Kidney (tissue), 14 donors: ENCODE data around the gene KCNMB2. TPM values are rescaled to one million over a fixed set of nuclear protein-coding genes. Genes with fewer than 3 reads are reported as not detected.

Experiments
- DNase-seq, 5 donors: peaks; one replicate each; pipeline ENCODE4 v3.0.0-alpha.2; 2013 to 2020
- FAIRE-seq: peaks from 2 replicates; lab custom pipeline; 2012; peaks lifted over from hg19 to GRCh38; lab: Jason Lieb, UNC
- H3K27ac ChIP-seq, 2 donors: one replicate each; pipeline ENCODE4 v1.7.0; 2013; ENCODE audit warnings: low read depth in 2 of 2, low read length in 2 of 2, inconsistent platforms in 1 of 2
- H3K27me3 ChIP-seq: one replicate; pipeline ENCODE4 v1.7.1; 2013; ENCODE audit warnings: low read length, inconsistent platforms; ENCODE audit not compliant: control insufficient read depth, insufficient read depth
- H3K36me3 ChIP-seq, 3 donors: one replicate each; pipeline versions ENCODE4 v1.7.0 to v1.7.1; 2013; ENCODE audit warnings: low read length in 3 of 3, control low read depth in 1 of 3, inconsistent platforms in 1 of 3; ENCODE audit not compliant: insufficient read depth in 3 of 3, control insufficient read depth in 2 of 3
- H3K4me1 ChIP-seq, 3 donors: one replicate each; pipeline versions ENCODE4 v1.7.0 to v1.7.1; 2013; ENCODE audit warnings: low read length in 3 of 3, inconsistent platforms in 1 of 3, low read depth in 1 of 3; ENCODE audit not compliant: control insufficient read depth in 2 of 3, insufficient read depth in 2 of 3
- H3K4me3 ChIP-seq, 3 donors: one replicate each; pipeline versions ENCODE4 v1.7.0 to v1.8.1; 2013; ENCODE audit warnings: low read length in 3 of 3, control low read depth in 1 of 3, inconsistent platforms in 1 of 3
- H3K9ac ChIP-seq, 3 donors: one replicate each; pipeline versions ENCODE4 v1.7.0 to v1.7.1; 2013; ENCODE audit warnings: low read length in 3 of 3, control low read depth in 1 of 3, inconsistent platforms in 1 of 3
- H3K9me3 ChIP-seq, 3 donors: one replicate each; pipeline versions ENCODE4 v1.7.0 to v1.7.1; 2013; ENCODE audit warnings: low read length in 3 of 3, control low read depth in 1 of 3, inconsistent platforms in 1 of 3; ENCODE audit not compliant: control insufficient read depth in 2 of 3, insufficient read depth in 1 of 3
- intact Hi-C: fragments of 100-400 bp; cut with DNase I; formaldehyde crosslinking; loops from one replicate; pipeline ENCODE4 v1.11.1; 2022
- polyA plus RNA-seq: library from polyadenylated mRNA; stranded (reverse); fragments of 350-450 nt; fragmentation: Illumina TruSeq; extraction: RNeasy Lipid Tissue Mini Kit (QIAGEN cat#74804); gene quantifications from one replicate; pipeline ENCODE4 v1.2.3, GENCODE V29; 2014; ENCODE audit warnings: low read depth, low replicate concordance; ENCODE audit not compliant: insufficient read depth
- total RNA-seq: library from RNA; stranded (reverse); fragmentation: NEBNext Ultra II Directional; extraction: Animal tissue kit (Norgen Biotek cat#: 25700); gene quantifications from one replicate; pipeline ENCODE4 v1.2.1, GENCODE V29; 2021
- TF ChIP-seq, protein P1 (sequence below): IDR thresholded peaks from 3 replicates; pipeline ENCODE4 v1.5.1; 2012; ENCODE audit warnings: mild to moderate bottlenecking, moderate library complexity, borderline replicate concordance; ENCODE audit not compliant: insufficient read depth; ENCODE audit errors: extremely low read depth
- donor health status: control.
- donor health status: control.
- donor health status: control.
- donor health status: control.
- donor health status: control.
- donor health status: DM: yes; HTN: yes; CAD: no.
- donor health status: Normal renal cell carcinoma (clear cell type).

KCNMB2 gene
- total and polyA plus RNA-seq, 2 donors from 2014 or later = 2.1 to 4.4 TPM

DNA sequence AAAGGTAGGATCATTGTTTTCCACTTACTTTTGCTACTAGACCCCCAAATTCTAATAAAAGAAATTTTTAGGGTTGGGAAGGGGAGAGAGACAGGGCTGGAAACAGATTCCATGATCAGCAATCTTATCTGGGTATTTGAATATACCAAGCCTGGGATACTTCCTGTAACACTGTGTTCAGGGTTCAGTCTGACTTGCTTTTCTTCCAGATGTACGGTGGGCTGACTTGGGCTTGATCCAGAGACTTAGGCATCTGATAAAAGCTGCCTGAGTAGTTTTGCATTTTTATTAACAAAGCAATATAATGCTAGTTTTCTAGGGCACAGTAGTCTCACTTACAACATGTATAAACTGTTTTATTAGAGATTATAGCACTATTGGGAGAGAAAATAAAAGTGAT lies 49.2 kb downstream of the KCNMB2 start:
- intact Hi-C loops = no loop called here
- H3K4me1 ChIP-seq = no peaks in the 10 kb centered on the region

DNA sequence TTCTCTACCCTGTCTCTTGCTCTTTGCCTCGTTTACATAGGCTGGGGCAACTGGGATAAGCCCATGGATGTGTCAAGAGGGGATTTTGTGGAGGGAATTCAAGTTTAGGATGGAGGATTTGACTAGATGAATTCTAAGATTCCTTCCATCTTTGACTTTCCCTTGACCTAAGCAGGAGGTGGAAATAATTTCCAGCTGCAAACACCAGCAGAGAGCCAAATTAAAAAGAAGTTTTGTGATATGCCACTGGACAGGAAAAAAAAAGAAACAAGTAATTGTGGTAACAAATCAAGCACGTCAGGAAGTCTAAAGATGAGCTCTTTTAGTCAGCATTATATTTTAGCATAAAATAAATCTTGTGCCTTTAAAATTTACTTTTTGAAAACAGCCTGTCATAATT lies 49.8 kb downstream of the KCNMB2 start:
- no peak overlapping the region for H3K9ac ChIP-seq
- no peak overlapping the region for H3K27ac ChIP-seq
- FAIRE-seq (no peak), DNase-seq (no peak)
- TF ChIP-seq, protein P1, sequence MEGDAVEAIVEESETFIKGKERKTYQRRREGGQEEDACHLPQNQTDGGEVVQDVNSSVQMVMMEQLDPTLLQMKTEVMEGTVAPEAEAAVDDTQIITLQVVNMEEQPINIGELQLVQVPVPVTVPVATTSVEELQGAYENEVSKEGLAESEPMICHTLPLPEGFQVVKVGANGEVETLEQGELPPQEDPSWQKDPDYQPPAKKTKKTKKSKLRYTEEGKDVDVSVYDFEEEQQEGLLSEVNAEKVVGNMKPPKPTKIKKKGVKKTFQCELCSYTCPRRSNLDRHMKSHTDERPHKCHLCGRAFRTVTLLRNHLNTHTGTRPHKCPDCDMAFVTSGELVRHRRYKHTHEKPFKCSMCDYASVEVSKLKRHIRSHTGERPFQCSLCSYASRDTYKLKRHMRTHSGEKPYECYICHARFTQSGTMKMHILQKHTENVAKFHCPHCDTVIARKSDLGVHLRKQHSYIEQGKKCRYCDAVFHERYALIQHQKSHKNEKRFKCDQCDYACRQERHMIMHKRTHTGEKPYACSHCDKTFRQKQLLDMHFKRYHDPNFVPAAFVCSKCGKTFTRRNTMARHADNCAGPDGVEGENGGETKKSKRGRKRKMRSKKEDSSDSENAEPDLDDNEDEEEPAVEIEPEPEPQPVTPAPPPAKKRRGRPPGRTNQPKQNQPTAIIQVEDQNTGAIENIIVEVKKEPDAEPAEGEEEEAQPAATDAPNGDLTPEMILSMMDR = no peak
- H3K4me1 ChIP-seq = no peaks in the 10 kb centered on the region
- intact Hi-C loops = no loop called here
- H3K27me3 ChIP-seq = no peaks in the 10 kb centered on the region
- no peaks in the 10 kb centered on the region for H3K9me3 ChIP-seq
- H3K36me3 ChIP-seq = no peaks in the 10 kb centered on the region
- H3K4me3 ChIP-seq = no peak overlapping the region

More for the DNA sequence above, 49.2 kb downstream of the KCNMB2 start:
- TF ChIP-seq, protein P1 = no peak
- no peak overlapping the region for H3K4me3 ChIP-seq
- H3K27me3 ChIP-seq = no peaks in the 10 kb centered on the region
- H3K36me3 ChIP-seq = no peaks in the 10 kb centered on the region
- H3K27ac ChIP-seq = no peak overlapping the region
- H3K9me3 ChIP-seq = no peaks in the 10 kb centered on the region
- FAIRE-seq = no peak
- no peak for DNase-seq
- no peak overlapping the region for H3K9ac ChIP-seq

DNA sequence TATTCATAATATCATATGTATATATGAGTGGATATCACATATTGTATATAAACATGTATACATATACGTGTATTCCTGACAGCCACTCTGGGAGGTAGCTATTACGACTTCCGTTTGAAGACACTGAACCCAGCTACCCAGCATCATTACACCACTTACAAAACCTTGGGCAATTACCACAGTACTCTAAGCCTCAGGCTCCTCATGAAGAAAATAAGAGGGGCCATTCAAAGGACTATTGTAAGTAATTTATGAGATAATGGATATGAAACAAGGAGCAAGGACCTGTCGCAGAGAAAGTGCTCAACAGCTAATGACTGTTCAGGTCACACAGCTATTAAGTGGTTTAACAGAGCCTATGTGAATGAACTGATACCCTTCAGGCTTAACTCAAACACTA lies 52.4 kb downstream of the KCNMB2 start:
- no peaks in the 10 kb centered on the region for H3K36me3 ChIP-seq
- intact Hi-C loops = no loop called here
- TF ChIP-seq, protein P1 = no peak
- no peaks in the 10 kb centered on the region for H3K9me3 ChIP-seq
- no peak overlapping the region for H3K4me3 ChIP-seq
- H3K4me1 ChIP-seq = no peaks in the 10 kb centered on the region
- H3K27me3 ChIP-seq = no peaks in the 10 kb centered on the region
- H3K27ac ChIP-seq = no peak overlapping the region
- H3K9ac ChIP-seq = no peak overlapping the region
- DNase-seq (no peak), FAIRE-seq (no peak)

GRCh38 chr3:178593786-178594185 lies 57.5 kb downstream of the KCNMB2 start:
- Histone ChIP-seq H3K4me3 (no peak overlapping the region), H3K9me3 (no peaks in the 10 kb centered on the region), H3K36me3 (no peaks in the 10 kb centered on the region), H3K27me3 (no peaks in the 10 kb centered on the region), H3K27ac (no peak overlapping the region), H3K9ac (no peak overlapping the region), H3K4me1 (no peaks in the 10 kb centered on the region)
- TF ChIP-seq, protein P1 = no peak
- intact Hi-C loops = no loop called here
- FAIRE-seq (no peak), DNase-seq (no peak)
